IMR-90 (cell line): ENCODE results near the gene PLPP3. TPM values are rescaled to one million over a fixed set of nuclear protein-coding genes. Genes with fewer than 3 reads are reported as not detected.

ENCODE experiments used
- ATAC-seq: fragments of 200-7000 bp; cut with Tn5 transposase; 2 replicates; pipeline ENCODE4 v1.9.1; 2020; ENCODE audit warnings: low read depth, mild to moderate bottlenecking, moderate library complexity
- BruUV-seq: library from RNA; stranded (reverse); fragments of 400-500 nt; replicated peaks from 2 replicates; lab custom pipeline; 2021; lab: Mats Ljungman, UMichigan
- CTCF ChIA-PET: fragments of 300-600 bp; formaldehyde crosslinking; extraction: SDS; loops from one replicate; lab custom pipeline; 2021; ENCODE audit warnings: antibody characterized with exemption; lab: Yijun Ruan, JAX
- POLR2A ChIA-PET: fragments of 300-600 bp; sonication (Branson Sonifier 250); formaldehyde crosslinking; loops from one replicate; lab custom pipeline; 2022; ENCODE audit warnings: antibody characterized with exemption; ENCODE audit not compliant: unreplicated experiment; lab: Charles Lee
- DNase-seq: peaks from one replicate; pipeline ENCODE4 v3.0.0; 2013
- H2AFZ ChIP-seq: replicated peaks from 2 replicates; pipeline ENCODE3; 2013; ENCODE audit warnings: low read length, mild to moderate bottlenecking; ENCODE audit not compliant: poor library complexity
- H2AK5ac ChIP-seq: 2 replicates; pipeline ENCODE4 v1.6.1; 2013; ENCODE audit warnings: low read depth, low read length, inconsistent platforms
- H2AK9ac ChIP-seq: replicated peaks from 2 replicates; pipeline ENCODE3; 2013; ENCODE audit warnings: mild to moderate bottlenecking, low read depth, low read length, moderate library complexity; ENCODE audit not compliant: poor library complexity
- H2BK120ac ChIP-seq: 2 replicates; pipeline ENCODE4 v1.6.1; 2013; ENCODE audit warnings: low read depth, low read length, inconsistent platforms
- H2BK15ac ChIP-seq: 3 replicates; pipeline ENCODE4 v1.6.1; 2013; ENCODE audit warnings: low read depth, low read length, inconsistent platforms
- H2BK20ac ChIP-seq: 2 replicates; pipeline ENCODE4 v1.6.1; 2013; ENCODE audit warnings: low read depth, mild to moderate bottlenecking, inconsistent platforms, low read length, moderate library complexity
- H2BK5ac ChIP-seq: 2 replicates; pipeline ENCODE4 v1.6.1; 2013; ENCODE audit warnings: mild to moderate bottlenecking, low read depth, low read length, inconsistent platforms; ENCODE audit not compliant: poor library complexity, severe bottlenecking
- H3K14ac ChIP-seq: replicated peaks from 2 replicates; pipeline ENCODE4 v1.6.1; 2013; ENCODE audit warnings: low read depth, low read length, inconsistent platforms
- H3K18ac ChIP-seq: 2 replicates; pipeline ENCODE4 v1.6.1; 2013; ENCODE audit warnings: low read depth, low read length, control low read depth
- H3K23ac ChIP-seq: 2 replicates; pipeline ENCODE4 v1.6.1; 2013; ENCODE audit warnings: low read depth, low read length, inconsistent platforms
- H3K27ac ChIP-seq: 2 replicates; pipeline ENCODE4 v1.5.1; 2013; ENCODE audit warnings: mild to moderate bottlenecking, control low read depth, low read length; ENCODE audit not compliant: insufficient read depth
- H3K27me3 ChIP-seq: 2 replicates; pipeline ENCODE4 v1.6.1; 2013; ENCODE audit warnings: low read length; ENCODE audit not compliant: control insufficient read depth, insufficient read depth
- H3K36me3 ChIP-seq: 2 replicates; pipeline ENCODE4 v1.6.1; 2013; ENCODE audit warnings: low read length, mixed read lengths; ENCODE audit not compliant: control insufficient read depth, insufficient read depth
- H3K4ac ChIP-seq: 2 replicates; pipeline ENCODE4 v1.6.1; 2013; ENCODE audit warnings: low read depth, low read length, inconsistent platforms
- H3K4me1 ChIP-seq: 2 replicates; pipeline ENCODE4 v1.6.1; 2013; ENCODE audit warnings: low read length, mixed read lengths; ENCODE audit not compliant: control insufficient read depth, insufficient read depth
- H3K4me2 ChIP-seq: 2 replicates; pipeline ENCODE4 v1.6.1; 2013; ENCODE audit warnings: low read depth, mild to moderate bottlenecking, control low read depth, low read length, moderate library complexity
- H3K4me3 ChIP-seq: 2 replicates; pipeline ENCODE4 v1.5.1; 2013; ENCODE audit warnings: low read depth, mild to moderate bottlenecking, control low read depth, low read length, moderate library complexity; ENCODE audit not compliant: insufficient read depth
- H3K56ac ChIP-seq: 2 replicates; pipeline ENCODE4 v1.6.1; 2013; ENCODE audit warnings: low read length, inconsistent platforms; ENCODE audit not compliant: insufficient read depth; ENCODE audit errors: extremely low read depth
- H3K79me1 ChIP-seq, 2 experiments: 2 replicates each; pipeline ENCODE4 v1.6.1; 2013; ENCODE audit warnings: low read length in 2 of 2, inconsistent platforms in 1 of 2, low read depth in 1 of 2
- H3K9ac ChIP-seq: 2 replicates; pipeline ENCODE4 v1.6.1; 2013; ENCODE audit warnings: low read depth, low read length, control low read depth
- H3K9me1 ChIP-seq: 2 replicates; pipeline ENCODE4 v1.6.1; 2013; ENCODE audit warnings: low read length, inconsistent platforms; ENCODE audit not compliant: insufficient read depth
- H3K9me3 ChIP-seq: 2 replicates; pipeline ENCODE4 v1.6.1; 2013; ENCODE audit warnings: low read length; ENCODE audit not compliant: control insufficient read depth, insufficient read depth
- H4K20me1 ChIP-seq: 2 replicates; pipeline ENCODE4 v1.6.1; 2013; ENCODE audit warnings: low read length, inconsistent platforms; ENCODE audit not compliant: insufficient read depth
- H4K5ac ChIP-seq: 2 replicates; pipeline ENCODE4 v1.6.1; 2013; ENCODE audit warnings: mild to moderate bottlenecking, low read depth, low read length, control low read depth
- H4K8ac ChIP-seq, 2 experiments: 2 replicates each; pipeline ENCODE4 v1.6.1; 2013; ENCODE audit warnings: low read depth in 2 of 2, low read length in 2 of 2, control low read depth in 1 of 2, inconsistent platforms in 1 of 2
- H4K91ac ChIP-seq: 2 replicates; pipeline ENCODE4 v1.6.1; 2013; ENCODE audit warnings: low read depth, low read length, inconsistent platforms; ENCODE audit not compliant: insufficient read depth
- CHD1 ChIP-seq: IDR thresholded peaks from 2 replicates; pipeline ENCODE4 v1.6.1; 2012; ENCODE audit warnings: low read depth, low read length, improper control_type of control experiment
- CTCF ChIP-seq: conservative IDR thresholded peaks from 2 replicates; pipeline ENCODE4 v1.5.1; 2012; ENCODE audit warnings: mild to moderate bottlenecking, low read depth, low read length, improper control_type of control experiment
- MAZ ChIP-seq: IDR thresholded peaks from 2 replicates; pipeline ENCODE4 v1.6.1; 2012; ENCODE audit warnings: low read depth, mild to moderate bottlenecking, low read length, improper control_type of control experiment, moderate library complexity, borderline replicate concordance
- MXI1 ChIP-seq: IDR thresholded peaks from 2 replicates; pipeline ENCODE4 v1.6.1; 2012; ENCODE audit warnings: low read depth, mild to moderate bottlenecking, low read length, moderate library complexity, borderline replicate concordance
- NFE2L2 ChIP-seq: fragments of 150-350 bp; IDR thresholded peaks from 2 replicates; pipeline ENCODE4 v1.6.1; 2016; ENCODE audit warnings: low read depth, mild to moderate bottlenecking, low read length
- POLR2A ChIP-seq: IDR thresholded peaks from 2 replicates; pipeline ENCODE4 v1.6.1; 2012; ENCODE audit warnings: mild to moderate bottlenecking, low read depth, low read length
- RAD21 ChIP-seq: IDR thresholded peaks from 2 replicates; pipeline ENCODE4 v1.6.1; 2012; ENCODE audit warnings: low read length, improper control_type of control experiment
- RCOR1 ChIP-seq: IDR thresholded peaks from 2 replicates; pipeline ENCODE4 v1.6.1; 2012; ENCODE audit warnings: mild to moderate bottlenecking, low read length, improper control_type of control experiment; ENCODE audit not compliant: insufficient replicate concordance
- SMC3 ChIP-seq: fragments of 150-350 bp; IDR thresholded peaks from 2 replicates; pipeline ENCODE4 v1.6.1; 2016; ENCODE audit warnings: low read depth, mild to moderate bottlenecking, antibody characterized with exemption, low read length, moderate library complexity
- USF2 ChIP-seq: fragments of 150-350 bp; IDR thresholded peaks from 2 replicates; pipeline ENCODE4 v1.6.1; 2017; ENCODE audit warnings: mild to moderate bottlenecking, antibody characterized with exemption, low read length, low read depth
- WGBS, 2 experiments: methylation state at CpG; one replicate each; pipeline versions ENCODE4 v1.1.5 to v1.1.7; 2013; ENCODE audit warnings: missing lambda C conversion rate in 2 of 2; ENCODE audit not compliant: insufficient read length in 1 of 2; ENCODE audit errors: extremely low coverage in 2 of 2; 5-methylcytosine and 5-hydroxymethylcytosine counted together
- dilution Hi-C: fragments of 300-500 bp; cut with HindIII; formaldehyde crosslinking; loops from one replicate; pipeline ENCODE4 v1.14.3; 2018; ENCODE audit warnings: low sequenced_read_pairs; ENCODE audit not compliant: unreplicated experiment
- in situ Hi-C: fragments of 300-500 bp; cut with MboI; formaldehyde crosslinking; loops from 3 replicates; pipeline ENCODE4 v1.14.3; 2019; ENCODE audit warnings: low sequenced_read_pairs, inconsistent platforms, mixed read lengths
- intact Hi-C: fragments of 100-400 bp; cut with micrococcal nuclease; formaldehyde crosslinking; loops from 2 replicates; pipeline ENCODE4 v1.10.0; 2022
- polyA plus RNA-seq, 3 experiments: library from polyadenylated mRNA; depleted of rRNA; stranded (reverse); fragments of >200 nt; gene quantifications; 2 replicates each; pipeline ENCODE4 v1.2.3, GENCODE V29; 2012; ENCODE audit warnings: low replicate concordance in 1 of 3
- total RNA-seq: library from RNA; depleted of rRNA; stranded (reverse); fragments of >200 nt; gene quantifications from 2 replicates; pipeline ENCODE4 v1.2.3, GENCODE V29; 2012
- TF ChIP-seq, protein P1 (sequence below): fragments of 150-350 bp; IDR thresholded peaks from 2 replicates; pipeline ENCODE4 v1.6.1; 2016; ENCODE audit warnings: low read depth, mild to moderate bottlenecking, low read length, moderate library complexity, borderline replicate concordance

PLPP3 gene
- total and polyA plus RNA-seq, 2 of the 4 experiments (the other 2 are of a cell fraction), result 49.9 to 56.6 TPM

DNA sequence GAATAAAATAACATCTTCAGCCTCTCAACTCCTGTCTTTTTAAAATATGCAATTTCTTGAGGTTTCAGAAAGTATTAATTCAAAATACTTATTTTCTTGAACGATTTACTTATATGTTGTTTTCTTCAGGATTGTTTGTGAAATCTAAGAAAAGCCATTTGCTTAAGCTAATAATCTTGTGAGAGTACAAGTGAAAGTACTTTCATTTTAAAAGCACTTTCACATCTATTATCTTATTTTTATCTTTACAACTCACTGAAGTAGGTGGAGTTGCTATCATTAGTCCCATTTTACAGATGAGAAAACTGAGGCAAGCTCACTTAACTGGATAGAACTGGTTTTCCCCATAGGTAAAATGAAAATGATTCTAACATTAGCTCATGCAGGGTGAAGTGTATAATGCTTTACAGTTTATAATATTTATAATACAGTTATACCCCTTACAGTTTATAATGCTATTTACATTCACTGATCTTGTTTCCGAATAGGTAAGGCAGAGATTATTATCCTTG, 4.7 kb upstream of the PLPP3 start:
- no peak overlapping the region for H3K56ac ChIP-seq
- TF ChIP-seq RAD21 (no peak), CTCF (no peak), USF2 (no peak), MAZ (no peak), POLR2A (no peak), CHD1 (no peak), SMC3 (no peak), RCOR1 (no peak), NFE2L2 (no peak), MXI1 (no peak)
- TF ChIP-seq, protein P1, sequence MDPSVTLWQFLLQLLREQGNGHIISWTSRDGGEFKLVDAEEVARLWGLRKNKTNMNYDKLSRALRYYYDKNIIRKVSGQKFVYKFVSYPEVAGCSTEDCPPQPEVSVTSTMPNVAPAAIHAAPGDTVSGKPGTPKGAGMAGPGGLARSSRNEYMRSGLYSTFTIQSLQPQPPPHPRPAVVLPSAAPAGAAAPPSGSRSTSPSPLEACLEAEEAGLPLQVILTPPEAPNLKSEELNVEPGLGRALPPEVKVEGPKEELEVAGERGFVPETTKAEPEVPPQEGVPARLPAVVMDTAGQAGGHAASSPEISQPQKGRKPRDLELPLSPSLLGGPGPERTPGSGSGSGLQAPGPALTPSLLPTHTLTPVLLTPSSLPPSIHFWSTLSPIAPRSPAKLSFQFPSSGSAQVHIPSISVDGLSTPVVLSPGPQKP, result no peak
- H3K9ac ChIP-seq, result no peak overlapping the region
- DNase-seq (no peak), ATAC-seq (no peak)
- no peak overlapping the region for H3K23ac ChIP-seq
- BruUV-seq, result no TSS peak
- H2BK15ac ChIP-seq, result no peak overlapping the region
- no peak overlapping the region for H4K5ac ChIP-seq
- H3K4me1 ChIP-seq, result 0 out of 2 replicates have a peak, but pooled peaks cover 1% of the 10 kb centered on the region
- no peak overlapping the region for H4K8ac ChIP-seq
- H2AFZ ChIP-seq, result no peak overlapping the region
- no peak overlapping the region for H3K4me3 ChIP-seq
- H2AK9ac ChIP-seq, result no peak overlapping the region
- H3K4me2 ChIP-seq, result no peak overlapping the region
- no peaks in the 10 kb centered on the region for H3K36me3 ChIP-seq
- no peak overlapping the region for H2BK120ac ChIP-seq
- intact Hi-C loops, result loop anchor here (2.0 to 10.0 kb wide), 5 partner anchors 127 to 1439 kb away; no protein-coding TSS in a partner anchor
- WGBS, 2 experiments, result no CpG with 5 or more reads among the region's 2 CpGs
- H3K18ac ChIP-seq, result no peak overlapping the region
- no peak overlapping the region for H3K4ac ChIP-seq
- no peak overlapping the region for H2BK20ac ChIP-seq
- H3K27me3 ChIP-seq, result no peaks in the 10 kb centered on the region
- ChIA-PET CTCF (interaction anchor here (0.9 to 3.9 kb wide), 10 partner anchors 10 to 1300 kb away, joined by 3 to 14 read pairs (median 4); no protein-coding TSS in a partner anchor), POLR2A (no interaction called here)
- no peaks in the 10 kb centered on the region for H3K79me1 ChIP-seq
- H3K9me1 ChIP-seq, result no peaks in the 10 kb centered on the region
- H3K27ac ChIP-seq, result no peak overlapping the region
- no peaks in the 10 kb centered on the region for H4K20me1 ChIP-seq
- H3K14ac ChIP-seq, result no peak overlapping the region
- in situ Hi-C loops, result loop anchor here (5.0 to 10.0 kb wide), 2 partner anchors 1297 to 1439 kb away; no protein-coding TSS in a partner anchor
- no peaks in the 10 kb centered on the region for H3K9me3 ChIP-seq
- no peak overlapping the region for H4K91ac ChIP-seq
- H2AK5ac ChIP-seq, result no peak overlapping the region
- dilution Hi-C loops, result loop anchor here (25.0 kb wide), 1 partner anchor 1297 kb away; no protein-coding TSS in a partner anchor
- no peak overlapping the region for H2BK5ac ChIP-seq
